ENCODE results near the gene CUBN.

The CUBN gene

GRCh38 chr10:17006631-17007417 lies 122.8 kb downstream of the CUBN start:
- DNase-seq, result no peak

GRCh38 chr10:17005621-17006566 lies 123.7 kb downstream of the CUBN start:
- DNase-seq, result no peak

GRCh38 chr10:17004801-17005380 lies 124.7 kb downstream of the CUBN start:
- DNase-seq, result no peak

GRCh38 chr10:17003651-17004286 lies 125.8 kb downstream of the CUBN start:
- no peak for DNase-seq

GRCh38 chr10:17003151-17003550 lies 126.5 kb downstream of the CUBN start:
- DNase-seq, result peak; percentile 41

GRCh38 chr10:17001961-17002749 lies 127.5 kb downstream of the CUBN start:
- DNase-seq, result no peak

GRCh38 chr10:17001297-17001744 lies 128.3 kb downstream of the CUBN start:
- no peak for DNase-seq

GRCh38 chr10:16999665-17000451 lies 129.8 kb downstream of the CUBN start:
- no peak for DNase-seq

- DNase-seq, result no peak
Observed at GRCh38 chr10:16996530-16996964, 133.1 kb downstream of the CUBN start.

- peak; percentile 39 for DNase-seq
Observed at GRCh38 chr10:16995867-16996529, 133.6 kb downstream of the CUBN start.

GRCh38 chr10:16993186-16993585 lies 136.4 kb downstream of the CUBN start:
- DNase-seq, result no peak

GRCh38 chr10:16992611-16993119 lies 136.9 kb downstream of the CUBN start:
- peak; percentile 46 for DNase-seq

- no peak for DNase-seq
Observed at GRCh38 chr10:16991011-16991410, 138.6 kb downstream of the CUBN start.

GRCh38 chr10:16989826-16990293 lies 139.8 kb downstream of the CUBN start:
- no peak for DNase-seq

- DNase-seq, result no peak
Observed at GRCh38 chr10:16988900-16989299, 140.7 kb downstream of the CUBN start.

GRCh38 chr10:16987976-16988610 lies 141.5 kb downstream of the CUBN start:
- no peak for DNase-seq

GRCh38 chr10:16987206-16987621 lies 142.4 kb downstream of the CUBN start:
- DNase-seq, result peak; percentile 96

- peak; percentile 95 for DNase-seq
Observed at GRCh38 chr10:16986406-16987205, 143.0 kb downstream of the CUBN start.

- peak; percentile 77 for DNase-seq
Observed at GRCh38 chr10:16986082-16986405, 143.6 kb downstream of the CUBN start.
